Muscle of leg (tissue), 16 donors: Measurements from ENCODE around the gene MAP4K5. TPM values are rescaled to one million over a fixed set of nuclear protein-coding genes. Genes with fewer than 3 reads are reported as not detected.

Experiments used
- DNase-seq: peaks from one replicate; pipeline ENCODE4 v3.0.0; 2013
- H3K27ac ChIP-seq: one replicate; pipeline ENCODE4 v1.5.1; 2013; ENCODE audit warnings: mild to moderate bottlenecking, low read length, control low read depth
- H3K27me3 ChIP-seq: one replicate; pipeline ENCODE4 v1.6.1; 2013; ENCODE audit warnings: low read length; ENCODE audit not compliant: control insufficient read depth, insufficient read depth
- H3K36me3 ChIP-seq: one replicate; pipeline ENCODE4 v1.6.1; 2013; ENCODE audit warnings: low read length; ENCODE audit not compliant: control insufficient read depth, insufficient read depth
- H3K4me1 ChIP-seq: one replicate; pipeline ENCODE4 v1.6.1; 2013; ENCODE audit warnings: low read length; ENCODE audit not compliant: control insufficient read depth, insufficient read depth
- H3K4me3 ChIP-seq: one replicate; pipeline ENCODE4 v1.5.1; 2013; ENCODE audit warnings: low read length, control low read depth
- H3K9me3 ChIP-seq: replicated peaks from 2 replicates; pipeline ENCODE4 v1.6.1; 2013; ENCODE audit warnings: low read depth, low read length; ENCODE audit not compliant: control insufficient read depth
- WGBS: methylation state at CpG from one replicate; pipeline ENCODE4 v1.1.5; 2013; ENCODE audit warnings: missing lambda C conversion rate; ENCODE audit not compliant: insufficient coverage; 5-methylcytosine and 5-hydroxymethylcytosine counted together
- long read RNA-seq, 11 donors: transcript quantifications; one replicate each; lab custom pipeline, GENCODE V29; 2026
- polyA plus RNA-seq, 8 donors: library from polyadenylated mRNA; unstranded; fragments of 120-200 nt; gene quantifications; one replicate each; pipeline versions ENCODE4 v1.2.1 to v1.2.3, GENCODE V29; 2013; ENCODE audit warnings: inconsistent platforms in 1 of 8, low replicate concordance in 1 of 8; ENCODE audit not compliant: insufficient read length in 8 of 8, insufficient read depth in 1 of 8
- total RNA-seq: library from RNA; stranded (reverse); fragments of 120-200 nt; gene quantifications from one replicate; pipeline ENCODE4 v1.2.4, GENCODE V29; 2013

Gene MAP4K5
- total RNA-seq (31.6 TPM), polyA plus RNA-seq (10 to 100 TPM; 19.7 to 40.9 (median 31.5) TPM)
- long read RNA-seq, donor 1 = 0 reads
- long read RNA-seq, donor 2 = 0 reads
- long read RNA-seq, donor 3, partial matches to known transcripts = 6 of 7 reads
- long read RNA-seq, donor 3, other reads (novel, unspliced or antisense) = 0 of 7 reads
- long read RNA-seq, donor 4 = 0 reads
- long read RNA-seq, donor 5, partial matches to known transcripts = 8 of 8 reads
- long read RNA-seq, donor 5, other reads (novel, unspliced or antisense) = 0 of 8 reads
- long read RNA-seq, donor 6 = 0 reads
- long read RNA-seq, donor 7 = 0 reads
- long read RNA-seq, donor 8 = 0 reads
- long read RNA-seq, donor 9 = 0 reads
- long read RNA-seq, donor 10 = 0 reads
- long read RNA-seq, donor 11 = 0 reads

DNA sequence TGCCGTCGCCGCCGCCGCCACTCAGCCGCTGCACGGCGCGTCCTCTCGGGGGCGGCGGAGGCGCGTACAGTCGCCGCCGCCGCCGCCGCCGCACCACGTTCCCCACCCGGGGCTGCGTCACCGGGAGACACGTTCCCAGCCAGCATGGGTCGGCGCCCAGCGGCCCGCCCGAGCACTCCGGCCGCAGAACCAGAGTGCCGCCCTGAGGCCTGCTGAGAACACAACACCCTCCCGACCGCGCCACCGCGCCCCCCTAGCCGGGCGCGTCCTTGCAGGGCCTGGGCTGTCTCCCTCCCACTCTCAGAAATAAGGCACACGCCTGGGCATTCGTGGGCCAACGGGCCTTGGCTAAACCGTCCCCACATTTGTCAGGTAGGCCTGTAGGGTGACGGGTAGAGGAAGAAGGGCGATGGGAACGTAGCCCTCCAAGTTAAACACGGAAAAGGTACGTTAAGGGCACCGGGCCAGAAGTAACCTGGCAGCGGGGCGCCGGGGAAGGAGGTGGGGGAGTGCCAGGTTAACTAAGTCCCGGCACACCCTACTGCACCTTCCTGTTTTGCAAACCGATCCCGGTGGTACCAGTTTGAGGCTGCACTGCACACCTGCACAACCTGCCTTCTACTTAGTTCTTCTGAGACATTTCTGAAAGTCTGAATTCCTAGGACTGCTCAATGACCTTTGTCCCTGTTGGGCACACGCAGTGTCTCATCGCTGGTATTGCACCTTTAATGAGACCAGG lies at the start of gene MAP4K5:
TSS of gene MAP4K5 (minus strand) at position 68 of the 739 bp plus-strand sequence. CDS start 520 bp downstream, outside the sequence.
- Histone ChIP-seq H3K4me3 (peak within 1 kb of the TSS; percentile 90), H3K27ac (peak within 1 kb of the TSS; percentile 95), H3K27me3 (no peaks in the 10 kb centered on the region), H3K36me3 (peaks cover 2% of the 10 kb centered on the region), H3K4me1 (peaks cover 9% of the 10 kb centered on the region), H3K9me3 (no peaks in the 10 kb centered on the region)
- under 1% methylated on average over 57 of the region's 60 CpGs for WGBS
- peak; percentile 96 for DNase-seq

DNA sequence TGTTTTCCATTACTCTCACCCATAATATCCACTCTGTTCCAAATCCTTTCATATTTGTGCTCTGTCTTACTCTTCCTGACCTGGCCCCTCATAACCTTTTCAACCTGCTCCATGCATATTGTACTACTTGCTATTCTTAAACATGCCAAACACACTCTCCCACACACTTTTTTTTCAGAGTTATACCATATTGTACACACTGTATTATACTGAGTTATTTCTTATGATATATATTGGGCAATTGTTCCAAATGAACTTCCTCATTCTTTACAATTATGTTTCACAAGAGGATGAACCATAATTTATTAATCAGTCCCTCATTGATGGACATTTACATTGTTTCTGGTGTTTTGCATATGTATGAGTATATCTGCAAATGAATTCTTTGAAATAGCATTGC lies 46.1 kb upstream of the MAP4K5 start:
- H3K9me3 ChIP-seq = no peaks in the 10 kb centered on the region
- H3K27me3 ChIP-seq = no peaks in the 10 kb centered on the region
- H3K4me1 ChIP-seq = no peaks in the 10 kb centered on the region
- no peaks in the 10 kb centered on the region for H3K36me3 ChIP-seq
- H3K4me3 ChIP-seq = no peak overlapping the region
- DNase-seq = no peak
- H3K27ac ChIP-seq = no peak overlapping the region

DNA sequence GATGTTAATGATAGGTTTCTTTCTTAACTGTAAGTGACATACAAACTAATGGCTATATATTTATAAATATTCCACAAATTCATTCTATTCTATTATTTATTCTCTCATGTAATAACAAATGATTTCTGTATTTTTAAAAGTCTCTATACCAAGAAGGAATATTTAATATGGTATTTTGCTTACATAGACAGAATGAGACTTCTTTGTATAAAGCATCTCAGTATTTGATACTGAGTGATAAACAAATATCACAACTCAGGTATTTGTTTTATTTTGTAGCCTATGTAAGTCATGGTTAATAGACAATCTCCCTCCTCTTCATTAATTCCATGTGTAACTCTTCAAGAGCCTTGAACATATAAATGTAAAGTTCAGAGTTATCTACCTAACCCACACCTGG lies 45.6 kb upstream of the MAP4K5 start:
- Histone ChIP-seq H3K36me3 (no peaks in the 10 kb centered on the region), H3K4me3 (no peak overlapping the region), H3K4me1 (no peaks in the 10 kb centered on the region), H3K27me3 (no peaks in the 10 kb centered on the region), H3K9me3 (no peaks in the 10 kb centered on the region), H3K27ac (no peak overlapping the region)
- no peak for DNase-seq

DNA sequence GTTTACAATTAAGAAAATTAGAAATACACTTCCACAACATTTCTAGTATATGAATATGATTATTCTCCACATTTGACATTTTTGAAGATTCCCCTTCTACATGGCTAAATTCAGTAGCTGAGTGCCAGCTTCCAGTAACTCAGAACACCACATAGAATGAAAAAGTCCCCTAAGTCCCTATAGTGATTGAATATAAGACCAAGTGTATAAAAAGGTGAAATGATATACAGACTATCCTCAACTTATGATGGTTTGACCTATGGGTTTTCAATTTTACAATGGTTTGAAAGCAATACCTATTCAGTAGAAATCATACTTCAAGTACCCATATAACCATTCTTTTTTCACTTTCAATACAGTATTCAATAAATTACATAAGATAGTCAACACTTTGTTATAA lies 43.4 kb upstream of the MAP4K5 start:
- Histone ChIP-seq H3K27ac (no peak overlapping the region), H3K4me3 (no peak overlapping the region), H3K9me3 (peaks cover 4% of the 10 kb centered on the region), H3K36me3 (no peaks in the 10 kb centered on the region), H3K27me3 (no peaks in the 10 kb centered on the region), H3K4me1 (no peaks in the 10 kb centered on the region)
- DNase-seq = no peak

DNA sequence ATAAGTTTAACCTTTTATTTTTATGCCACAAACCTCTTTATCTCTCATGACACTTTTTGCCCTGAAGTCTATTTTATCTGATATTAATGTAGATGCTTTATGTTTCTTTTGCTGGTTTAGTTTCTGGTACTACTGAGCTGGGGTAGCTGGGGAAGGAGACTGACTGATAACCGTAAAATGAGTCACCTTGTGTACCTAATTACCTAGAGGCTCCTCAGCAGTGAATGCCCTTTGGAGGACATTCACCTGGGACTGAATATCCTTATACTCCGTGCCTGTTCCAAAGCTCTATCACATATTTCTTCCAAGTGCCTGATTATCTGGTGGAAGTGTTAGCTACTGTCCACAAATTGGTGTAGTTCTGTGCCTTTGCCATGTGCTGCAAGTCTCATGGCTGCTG lies 41.5 kb upstream of the MAP4K5 start:
- Histone ChIP-seq H3K4me3 (no peak overlapping the region), H3K27ac (no peak overlapping the region), H3K36me3 (no peaks in the 10 kb centered on the region), H3K4me1 (no peaks in the 10 kb centered on the region), H3K27me3 (no peaks in the 10 kb centered on the region), H3K9me3 (peaks cover 11% of the 10 kb centered on the region)
- no peak for DNase-seq
- no CpG with 5 or more reads among the region's 2 CpGs for WGBS

DNA sequence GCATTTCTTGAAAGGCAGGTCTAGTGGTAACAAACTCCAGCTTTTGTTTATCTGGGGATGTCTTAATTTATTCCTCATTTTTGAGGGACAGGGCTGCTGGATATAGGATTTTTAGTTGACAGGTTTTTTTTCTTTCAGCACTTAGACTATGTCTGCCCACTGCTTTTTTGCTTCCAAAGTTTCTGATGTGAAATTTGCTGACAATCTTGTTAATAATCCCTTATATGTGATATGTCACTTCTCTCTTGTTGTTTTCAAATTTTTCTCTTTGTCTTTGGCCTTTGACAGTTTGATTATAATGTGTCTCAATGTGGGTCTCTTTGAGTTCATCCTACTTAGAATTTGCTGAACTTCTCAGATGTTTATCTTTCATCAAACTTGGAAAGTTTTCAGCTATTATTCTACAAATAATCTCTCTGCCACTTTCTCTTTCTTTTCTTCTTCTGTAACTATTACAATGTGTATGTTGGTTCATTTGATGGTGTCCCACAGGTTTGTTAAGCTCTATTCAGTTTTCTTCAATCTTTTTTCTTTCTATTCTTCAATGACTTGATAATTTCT lies 37.4 kb upstream of the MAP4K5 start:
- Histone ChIP-seq H3K36me3 (no peaks in the 10 kb centered on the region), H3K27me3 (no peaks in the 10 kb centered on the region), H3K4me1 (no peaks in the 10 kb centered on the region), H3K27ac (no peak overlapping the region), H3K4me3 (no peak overlapping the region), H3K9me3 (peaks cover 12% of the 10 kb centered on the region)
- no peak for DNase-seq

DNA sequence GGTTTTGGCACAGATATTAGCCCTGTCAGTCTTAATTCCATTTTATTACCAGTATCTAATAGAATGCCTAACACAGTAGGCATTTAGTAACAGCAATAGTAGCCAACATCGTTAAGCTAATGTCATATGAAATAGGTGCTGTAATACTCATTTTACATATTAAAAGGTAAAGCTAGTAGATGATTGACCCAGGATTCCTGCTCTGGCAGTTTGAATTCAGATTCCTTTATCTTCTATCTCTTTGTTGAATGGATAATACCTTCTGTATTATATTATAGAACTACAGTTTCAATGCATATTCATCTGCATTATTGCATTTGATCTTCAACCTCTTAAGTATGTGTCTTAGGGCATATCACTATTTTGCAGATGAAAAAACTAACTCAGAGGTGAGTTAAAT lies 30.5 kb upstream of the MAP4K5 start:
- no peak overlapping the region for H3K4me3 ChIP-seq
- peaks cover 7% of the 10 kb centered on the region for H3K27me3 ChIP-seq
- no peak overlapping the region for H3K27ac ChIP-seq
- DNase-seq = no peak
- no peaks in the 10 kb centered on the region for H3K36me3 ChIP-seq
- peaks cover 6% of the 10 kb centered on the region for H3K4me1 ChIP-seq
- no peaks in the 10 kb centered on the region for H3K9me3 ChIP-seq
- no CpG with 5 or more reads among the region's 1 CpG for WGBS

DNA sequence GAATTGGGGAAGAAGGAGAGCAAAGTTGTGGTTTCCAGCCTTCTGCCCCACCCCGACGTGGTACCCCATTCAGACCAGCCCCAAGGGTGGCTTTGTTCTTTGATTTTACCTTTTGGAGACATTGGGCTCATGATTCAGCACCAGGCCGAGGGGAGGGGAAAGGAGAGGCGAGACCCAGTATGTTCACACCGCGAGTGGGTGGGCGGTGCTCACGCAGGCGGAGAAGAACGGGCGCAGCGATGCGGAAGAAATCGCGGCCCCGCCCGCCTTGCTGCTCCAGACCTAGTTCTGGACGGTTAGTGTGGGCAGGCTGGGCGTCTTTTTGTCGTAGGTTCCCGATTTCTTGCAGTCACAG lies 28.5 kb upstream of the MAP4K5 start:
- H3K9me3 ChIP-seq = no peaks in the 10 kb centered on the region

DNA sequence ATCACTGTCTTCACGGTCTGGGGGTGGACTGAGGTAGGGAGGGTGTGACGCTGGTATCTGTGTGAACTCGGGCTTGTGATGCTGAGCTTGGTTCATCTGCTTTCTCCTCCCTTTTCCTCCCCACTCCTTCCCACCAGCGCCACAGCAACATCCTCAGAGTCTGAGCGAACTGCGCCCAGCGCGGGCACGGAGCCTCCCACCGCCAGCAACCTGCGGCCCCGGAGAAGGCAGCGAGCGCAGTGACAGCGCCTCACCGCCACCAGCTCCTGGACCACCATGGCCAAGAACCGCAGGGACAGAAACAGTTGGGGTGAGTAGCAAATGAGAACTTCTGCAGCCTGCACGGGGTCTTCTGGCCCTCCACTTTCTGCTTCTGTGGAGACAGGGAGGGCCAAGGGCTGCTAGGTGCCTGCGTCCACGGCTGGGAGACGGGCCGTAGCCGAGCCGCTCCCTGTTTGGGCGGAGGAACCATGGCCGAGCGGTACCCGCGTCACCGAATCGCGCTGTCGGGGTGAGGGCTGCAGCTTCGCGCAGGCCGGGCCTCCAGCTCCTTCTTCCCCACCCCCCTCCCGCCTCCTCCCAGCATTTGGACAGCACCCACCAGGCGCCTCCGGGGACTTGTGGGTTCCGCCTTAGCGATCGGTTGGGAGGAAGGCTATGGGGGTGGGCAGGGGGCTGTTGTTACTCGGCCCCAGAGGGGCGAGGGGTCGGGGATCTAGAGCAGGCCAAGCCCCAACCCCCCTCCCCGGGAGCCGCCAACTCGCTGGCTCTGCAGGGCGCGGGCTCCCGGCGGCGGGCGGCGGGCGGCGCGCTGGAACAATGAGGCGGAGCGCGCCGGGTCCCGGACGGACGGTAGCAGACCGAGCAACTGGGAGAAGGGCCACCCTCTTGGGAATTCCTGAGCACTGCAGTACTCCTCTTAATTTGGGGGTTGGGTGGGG lies 27.9 kb upstream of the MAP4K5 start, which contains the start of gene ATL1:
TSS of gene ATL1 (plus strand) at position 156 of the 941 bp plus-strand sequence. CDS start at position 277, 121 bp downstream.
- Histone ChIP-seq H3K9me3 (no peaks in the 10 kb centered on the region), H3K4me3 (peak within 1 kb of the TSS; percentile 67), H3K27me3 (peaks cover 7% of the 10 kb centered on the region), H3K36me3 (no peaks in the 10 kb centered on the region), H3K4me1 (peaks cover 6% of the 10 kb centered on the region), H3K27ac (peak within 1 kb of the TSS; percentile 93)
- DNase-seq = peak; percentile 92
- WGBS = under 1% methylated on average over 45 of the region's 66 CpGs

More for the DNA sequence above, 28.5 kb upstream of the MAP4K5 start:
- 0% methylated on average over 18 of the region's 21 CpGs for WGBS
- H3K4me3 ChIP-seq = peak overlapping the region; percentile 67
- peaks cover 7% of the 10 kb centered on the region for H3K27me3 ChIP-seq
- no peaks in the 10 kb centered on the region for H3K36me3 ChIP-seq
- peak overlapping the region; percentile 93 for H3K27ac ChIP-seq
- DNase-seq = peak; percentile 89
- H3K4me1 ChIP-seq = peaks cover 6% of the 10 kb centered on the region
